ENCODE data around the gene MKI67. TPM values are rescaled to one million over a fixed set of nuclear protein-coding genes. Genes with fewer than 3 reads are reported as not detected.

Gene MKI67
- total and polyA plus RNA-seq, 2 of the 13 experiments (the other 11 are each of a cell fraction or from before 2014, with no cell fraction given), result 6.7 to 22.9 TPM

- TF ChIP-seq ZBTB10 (CRISPR knock-in tag; IDR thresholded peaks at IDR 0.05; ENCODE audit: borderline replicate concordance) (no peak), FOXP1 (IDR thresholded peaks at IDR 0.05) (peak; percentile 57; the same call in 1 of the 2 replicates), FOXP1 (CRISPR knock-in tag; IDR thresholded peaks at IDR 0.05) (no peak), NBN (conservative IDR thresholded peaks at IDR 0.05) (0 out of 2 replicates have a peak, but pooled peaks have one; percentile 48), RNF2 (conservative IDR thresholded peaks at IDR 0.05; ENCODE audit: low read depth) (no peak), ZNF780A (CRISPR knock-in tag; IDR thresholded peaks at IDR 0.05) (no peak), SMARCE1 (IDR thresholded peaks at IDR 0.05; ENCODE audit: borderline replicate concordance) (no peak), ZNF749 (CRISPR knock-in tag; IDR thresholded peaks at IDR 0.05; ENCODE audit: borderline replicate concordance) (no peak), EZH2 (conservative IDR thresholded peaks at IDR 0.05; ENCODE audit: low read depth, low read length) (no peak), PLRG1 (conservative IDR thresholded peaks at IDR 0.05) (0 out of 2 replicates have a peak, but pooled peaks have one; percentile 9), ZSCAN25 (CRISPR knock-in tag; IDR thresholded peaks at IDR 0.05) (no peak), MED1 (CRISPR knock-in tag; IDR thresholded peaks at IDR 0.05) (no peak), ZNF747 (CRISPR knock-in tag; IDR thresholded peaks at IDR 0.05; ENCODE audit: borderline replicate concordance) (no peak), ZNF674 (CRISPR knock-in tag; IDR thresholded peaks at IDR 0.05; ENCODE audit: low read depth) (no peak), ATF7-NPFF (CRISPR knock-in tag; IDR thresholded peaks at IDR 0.05; ENCODE audit: low read depth) (no peak)
- TF ChIP-seq, protein P1, sequence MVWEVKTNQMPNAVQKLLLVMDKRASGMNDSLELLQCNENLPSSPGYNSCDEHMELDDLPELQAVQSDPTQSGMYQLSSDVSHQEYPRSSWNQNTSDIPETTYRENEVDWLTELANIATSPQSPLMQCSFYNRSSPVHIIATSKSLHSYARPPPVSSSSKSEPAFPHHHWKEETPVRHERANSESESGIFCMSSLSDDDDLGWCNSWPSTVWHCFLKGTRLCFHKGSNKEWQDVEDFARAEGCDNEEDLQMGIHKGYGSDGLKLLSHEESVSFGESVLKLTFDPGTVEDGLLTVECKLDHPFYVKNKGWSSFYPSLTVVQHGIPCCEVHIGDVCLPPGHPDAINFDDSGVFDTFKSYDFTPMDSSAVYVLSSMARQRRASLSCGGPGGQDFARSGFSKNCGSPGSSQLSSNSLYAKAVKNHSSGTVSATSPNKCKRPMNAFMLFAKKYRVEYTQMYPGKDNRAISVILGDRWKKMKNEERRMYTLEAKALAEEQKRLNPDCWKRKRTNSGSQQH (CRISPR knock-in tag; IDR thresholded peaks at IDR 0.05; ENCODE audit: low read depth), result no peak
- TF ChIP-seq, protein P2, sequence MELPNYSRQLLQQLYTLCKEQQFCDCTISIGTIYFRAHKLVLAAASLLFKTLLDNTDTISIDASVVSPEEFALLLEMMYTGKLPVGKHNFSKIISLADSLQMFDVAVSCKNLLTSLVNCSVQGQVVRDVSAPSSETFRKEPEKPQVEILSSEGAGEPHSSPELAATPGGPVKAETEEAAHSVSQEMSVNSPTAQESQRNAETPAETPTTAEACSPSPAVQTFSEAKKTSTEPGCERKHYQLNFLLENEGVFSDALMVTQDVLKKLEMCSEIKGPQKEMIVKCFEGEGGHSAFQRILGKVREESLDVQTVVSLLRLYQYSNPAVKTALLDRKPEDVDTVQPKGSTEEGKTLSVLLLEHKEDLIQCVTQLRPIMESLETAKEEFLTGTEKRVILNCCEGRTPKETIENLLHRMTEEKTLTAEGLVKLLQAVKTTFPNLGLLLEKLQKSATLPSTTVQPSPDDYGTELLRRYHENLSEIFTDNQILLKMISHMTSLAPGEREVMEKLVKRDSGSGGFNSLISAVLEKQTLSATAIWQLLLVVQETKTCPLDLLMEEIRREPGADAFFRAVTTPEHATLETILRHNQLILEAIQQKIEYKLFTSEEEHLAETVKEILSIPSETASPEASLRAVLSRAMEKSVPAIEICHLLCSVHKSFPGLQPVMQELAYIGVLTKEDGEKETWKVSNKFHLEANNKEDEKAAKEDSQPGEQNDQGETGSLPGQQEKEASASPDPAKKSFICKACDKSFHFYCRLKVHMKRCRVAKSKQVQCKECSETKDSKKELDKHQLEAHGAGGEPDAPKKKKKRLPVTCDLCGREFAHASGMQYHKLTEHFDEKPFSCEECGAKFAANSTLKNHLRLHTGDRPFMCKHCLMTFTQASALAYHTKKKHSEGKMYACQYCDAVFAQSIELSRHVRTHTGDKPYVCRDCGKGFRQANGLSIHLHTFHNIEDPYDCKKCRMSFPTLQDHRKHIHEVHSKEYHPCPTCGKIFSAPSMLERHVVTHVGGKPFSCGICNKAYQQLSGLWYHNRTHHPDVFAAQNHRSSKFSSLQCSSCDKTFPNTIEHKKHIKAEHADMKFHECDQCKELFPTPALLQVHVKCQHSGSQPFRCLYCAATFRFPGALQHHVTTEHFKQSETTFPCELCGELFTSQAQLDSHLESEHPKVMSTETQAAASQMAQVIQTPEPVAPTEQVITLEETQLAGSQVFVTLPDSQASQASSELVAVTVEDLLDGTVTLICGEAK (IDR thresholded peaks at IDR 0.05), result 0 out of 2 replicates have a peak, but pooled peaks have one; percentile 12
- TF ChIP-seq, protein P2 (CRISPR knock-in tag; IDR thresholded peaks at IDR 0.05), result no peak
These were observed 66.3 kb downstream of the MKI67 start (continued) for GRCh38 chr10:128059982-128060293.
